B cell (primary cell): Measurements from ENCODE around the gene SMC1A. TPM values are rescaled to one million over a fixed set of nuclear protein-coding genes. Genes with fewer than 3 reads are reported as not detected.

Experiments used
- ATAC-seq: fragments of 200-7000 bp; cut with Tn5 transposase; one replicate; pipeline ENCODE4 v1.10.0; 2021; ENCODE audit warnings: low read depth, mild to moderate bottlenecking, moderate number of reproducible peaks, moderate library complexity
- CTCF ChIA-PET: fragments of 350-600 bp; sonication (Branson Sonifier 250); formaldehyde crosslinking; loops from one replicate; lab custom pipeline; 2021; ENCODE audit warnings: antibody characterized with exemption, inconsistent platforms; lab: Charles Lee
- POLR2A ChIA-PET: fragments of 350-600 bp; sonication (Branson Sonifier 250); formaldehyde crosslinking; loops from one replicate; lab custom pipeline; 2021; ENCODE audit warnings: antibody characterized with exemption; lab: Charles Lee
- DNase-seq: peaks from one replicate; pipeline ENCODE4 v3.0.0; 2013
- H2AFZ ChIP-seq: 2 replicates; pipeline ENCODE4 v1.6.1; 2012; ENCODE audit warnings: mild to moderate bottlenecking, low read depth, low read length; ENCODE audit not compliant: insufficient read depth, poor library complexity, severe bottlenecking
- H3K27ac ChIP-seq, 2 donors: 1 replicate in 1 of 2; 2 replicates in 1 of 2; pipeline ENCODE4 v1.5.1; 2012 to 2013; ENCODE audit warnings: low read length in 2 of 2, mild to moderate bottlenecking in 2 of 2, moderate library complexity in 1 of 2
- H3K27me3 ChIP-seq, 4 experiments: fragments of 200-600 bp in 1 of 4; sonication (generic) in 1 of 4; replicated peaks in 1 of 4; 1 replicate in 2 of 4; 2 replicates in 2 of 4; pipeline versions ENCODE4 v1.6.1 to v1.7.0; 2013 to 2016; ENCODE audit warnings: low read length in 3 of 4, mild to moderate bottlenecking in 2 of 4, mixed read lengths in 1 of 4, moderate library complexity in 1 of 4; ENCODE audit not compliant: insufficient read depth in 4 of 4, control insufficient read depth in 3 of 4; ENCODE audit errors: control extremely low read depth in 1 of 4
- H3K36me3 ChIP-seq, 2 experiments: replicated peaks in 1 of 2; 1 replicate in 1 of 2; 2 replicates in 1 of 2; pipeline versions ENCODE4 v1.6.1 to v1.7.1; 2013; ENCODE audit warnings: low read length in 1 of 2; ENCODE audit not compliant: insufficient read depth in 2 of 2, control insufficient read depth in 1 of 2; ENCODE audit errors: control extremely low read depth in 1 of 2, extremely low read depth in 1 of 2
- H3K4me1 ChIP-seq, 2 donors: fragments of 200-600 bp in 1 of 2; sonication (generic) in 1 of 2; 1 replicate in 1 of 2; 2 replicates in 1 of 2; pipeline versions ENCODE4 v1.5.1 to v1.6.1; 2013 to 2017; ENCODE audit warnings: low read length in 2 of 2; ENCODE audit not compliant: control insufficient read depth in 2 of 2, insufficient read depth in 2 of 2
- H3K4me2 ChIP-seq: replicated peaks from 2 replicates; pipeline ENCODE3; 2012; ENCODE audit warnings: mild to moderate bottlenecking, low read depth, low read length; ENCODE audit not compliant: poor library complexity, severe bottlenecking
- H3K4me3 ChIP-seq, 5 experiments: fragments of 200-600 bp in 1 of 5; sonication (generic) in 1 of 5; 1 replicate in 3 of 5; 2 replicates in 2 of 5; pipeline versions ENCODE4 v1.5.1 to v1.7.0; 2011 to 2016; ENCODE audit warnings: low read length in 4 of 5, mild to moderate bottlenecking in 4 of 5, low read depth in 2 of 5, control low read depth in 1 of 5, moderate library complexity in 1 of 5; ENCODE audit not compliant: insufficient read depth in 1 of 5; ENCODE audit errors: control extremely low read depth in 1 of 5, extremely low read depth in 1 of 5
- H3K79me2 ChIP-seq: fragments of 200-600 bp; sonication (generic); one replicate; pipeline ENCODE4 v1.6.0; 2016; ENCODE audit warnings: low read length; ENCODE audit not compliant: control insufficient read depth, insufficient read depth
- H3K9ac ChIP-seq: fragments of 200-600 bp; sonication (generic); 2 replicates; pipeline ENCODE4 v1.6.1; 2017; ENCODE audit warnings: mild to moderate bottlenecking, low read length, moderate library complexity
- H3K9me3 ChIP-seq, 3 donors: one replicate each; pipeline versions ENCODE4 v1.6.1 to v1.7.1; 2013; ENCODE audit warnings: low read length in 2 of 3; ENCODE audit not compliant: control insufficient read depth in 2 of 3, insufficient read depth in 1 of 3; ENCODE audit errors: control extremely low read depth in 1 of 3
- H4K20me1 ChIP-seq: 2 replicates; pipeline ENCODE4 v1.6.0; 2012; ENCODE audit warnings: mild to moderate bottlenecking, low read length; ENCODE audit not compliant: insufficient read depth, control insufficient read depth, poor library complexity, severe bottlenecking
- H3K27ac Mint-ChIP-seq: one replicate; pipeline ENCODE4 v1.8.0; 2021; ENCODE audit warnings: mixed read lengths
- H3K27me3 Mint-ChIP-seq: one replicate; pipeline ENCODE4 v1.8.0; 2021; ENCODE audit warnings: mixed read lengths
- H3K4me1 Mint-ChIP-seq: one replicate; pipeline ENCODE4 v1.8.0; 2021; ENCODE audit warnings: mixed read lengths
- H3K4me3 Mint-ChIP-seq: one replicate; pipeline ENCODE4 v1.8.0; 2021; ENCODE audit warnings: mixed read lengths
- H3K9me3 Mint-ChIP-seq: one replicate; pipeline ENCODE4 v1.8.0; 2022; ENCODE audit warnings: mixed read lengths; ENCODE audit not compliant: insufficient read depth
- EZH2 ChIP-seq: IDR thresholded peaks from 2 replicates; pipeline ENCODE4 v1.6.1; 2012; ENCODE audit warnings: borderline replicate concordance, low read depth, mild to moderate bottlenecking, moderate library complexity, low read length; ENCODE audit not compliant: insufficient read depth, poor library complexity, severe bottlenecking
- WGBS: methylation state at CpG from one replicate; pipeline ENCODE4 v1.1.5; 2013; ENCODE audit warnings: missing lambda C conversion rate; ENCODE audit not compliant: insufficient coverage; 5-methylcytosine and 5-hydroxymethylcytosine counted together
- intact Hi-C: fragments of 100-400 bp; cut with micrococcal nuclease; formaldehyde crosslinking; loops from one replicate; pipeline ENCODE4 v1.10.0; 2022
- polyA plus RNA-seq: library from polyadenylated mRNA; depleted of rRNA; stranded (reverse); fragments of >200 nt; gene quantifications from 2 replicates; pipeline ENCODE4 v1.2.3, GENCODE V29; 2012
- total RNA-seq, 2 donors: library from RNA; stranded (reverse); fragments of 120-200 nt in 1 of 2; gene quantifications; 1 replicate in 1 of 2; 2 replicates in 1 of 2; pipeline versions ENCODE4 v1.2.3 to v1.2.4, GENCODE V29; 2013 to 2022
- TF ChIP-seq, protein P1 (sequence below): fragments of 200-600 bp; IDR thresholded peaks from one replicate; pipeline ENCODE4 v1.8.0; 2022; ENCODE audit warnings: antibody characterized with exemption, mild to moderate bottlenecking

The SMC1A gene
- total and polyA plus RNA-seq, 2 donors (not counting 1 experiment from before 2014, with no cell fraction given): 17.3 to 67.6 TPM

- ChIA-PET POLR2A (no interaction called here), CTCF (interaction anchor here (1.3 kb wide), 1 partner anchor 19 kb away, joined by 5 read pairs; no protein-coding TSS in a partner anchor)
- H3K27me3 Mint-ChIP-seq: peaks cover 15% of the 10 kb centered on the region
- Histone ChIP-seq H2AFZ (no peak overlapping the region), H3K9me3 (no peaks in the 10 kb centered on the region), H3K27ac (no peak overlapping the region), H4K20me1 (no peaks in the 10 kb centered on the region), H3K4me3 (no peak overlapping the region), H3K4me1 (no peaks in the 10 kb centered on the region), H3K27me3 (peaks cover 0 to 2% (median 0%) of the 10 kb centered on the region in 4 experiments), H3K4me2 (no peak overlapping the region), H3K79me2 (no peaks in the 10 kb centered on the region), H3K36me3 (no peaks in the 10 kb centered on the region), H3K9ac (no peak overlapping the region)
- H3K4me3 Mint-ChIP-seq: no peak overlapping the region
- TF ChIP-seq EZH2: no peak
- TF ChIP-seq, protein P1, sequence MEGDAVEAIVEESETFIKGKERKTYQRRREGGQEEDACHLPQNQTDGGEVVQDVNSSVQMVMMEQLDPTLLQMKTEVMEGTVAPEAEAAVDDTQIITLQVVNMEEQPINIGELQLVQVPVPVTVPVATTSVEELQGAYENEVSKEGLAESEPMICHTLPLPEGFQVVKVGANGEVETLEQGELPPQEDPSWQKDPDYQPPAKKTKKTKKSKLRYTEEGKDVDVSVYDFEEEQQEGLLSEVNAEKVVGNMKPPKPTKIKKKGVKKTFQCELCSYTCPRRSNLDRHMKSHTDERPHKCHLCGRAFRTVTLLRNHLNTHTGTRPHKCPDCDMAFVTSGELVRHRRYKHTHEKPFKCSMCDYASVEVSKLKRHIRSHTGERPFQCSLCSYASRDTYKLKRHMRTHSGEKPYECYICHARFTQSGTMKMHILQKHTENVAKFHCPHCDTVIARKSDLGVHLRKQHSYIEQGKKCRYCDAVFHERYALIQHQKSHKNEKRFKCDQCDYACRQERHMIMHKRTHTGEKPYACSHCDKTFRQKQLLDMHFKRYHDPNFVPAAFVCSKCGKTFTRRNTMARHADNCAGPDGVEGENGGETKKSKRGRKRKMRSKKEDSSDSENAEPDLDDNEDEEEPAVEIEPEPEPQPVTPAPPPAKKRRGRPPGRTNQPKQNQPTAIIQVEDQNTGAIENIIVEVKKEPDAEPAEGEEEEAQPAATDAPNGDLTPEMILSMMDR: no peak
- DNase-seq (no peak), ATAC-seq (no peak)
- H3K9me3 Mint-ChIP-seq: no peaks in the 10 kb centered on the region
- H3K27ac Mint-ChIP-seq: no peak overlapping the region
- intact Hi-C loops: no loop called here
- no CpG with 5 or more reads among the region's 10 CpGs for WGBS
- H3K4me1 Mint-ChIP-seq: no peaks in the 10 kb centered on the region
Measured at GRCh38 chrX:53337101-53337500, 85.4 kb downstream of the SMC1A start.

DNA sequence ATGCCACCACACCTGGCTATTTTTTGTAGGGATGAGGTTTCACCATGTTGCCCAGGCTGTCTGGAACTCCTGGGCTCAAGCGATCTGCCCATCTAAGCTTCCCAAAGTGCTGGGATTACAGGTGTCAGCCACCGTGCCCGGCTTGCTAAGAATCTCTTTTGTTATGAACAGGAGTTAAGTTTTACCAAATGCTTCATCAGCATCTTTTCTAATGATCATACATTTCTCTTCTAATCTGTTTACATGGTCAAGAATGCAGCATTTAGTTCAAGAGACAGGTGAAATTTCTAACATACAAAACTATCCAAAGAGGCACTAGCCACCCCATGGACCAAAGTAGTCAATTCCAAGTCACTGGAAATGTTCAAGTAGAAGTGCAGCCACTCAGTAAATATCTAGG lies 88.6 kb downstream of the SMC1A start:
- H3K4me1 Mint-ChIP-seq: no peaks in the 10 kb centered on the region
- no peak overlapping the region for H3K27ac Mint-ChIP-seq
- WGBS: no CpG with 5 or more reads among the region's 3 CpGs
- ChIA-PET CTCF (no interaction called here), POLR2A (no interaction called here)
- DNase-seq (no peak), ATAC-seq (no peak)
- intact Hi-C loops: no loop called here
- no peak overlapping the region for H2AFZ ChIP-seq
- H3K27me3 ChIP-seq: peaks cover 0 to 2% (median 0%) of the 10 kb centered on the region in 4 experiments
- H3K9me3 Mint-ChIP-seq: no peaks in the 10 kb centered on the region
- TF ChIP-seq EZH2: no peak
- TF ChIP-seq, protein P1: no peak
- peaks cover 15% of the 10 kb centered on the region for H3K27me3 Mint-ChIP-seq
- no peak overlapping the region for H3K4me3 Mint-ChIP-seq
- no peak overlapping the region for H3K4me2 ChIP-seq
- no peak overlapping the region for H3K9ac ChIP-seq
- H4K20me1 ChIP-seq: no peaks in the 10 kb centered on the region
- H3K79me2 ChIP-seq: no peaks in the 10 kb centered on the region
- no peaks in the 10 kb centered on the region for H3K9me3 ChIP-seq
- H3K4me3 ChIP-seq: no peak overlapping the region
- H3K4me1 ChIP-seq: no peaks in the 10 kb centered on the region
- no peaks in the 10 kb centered on the region for H3K36me3 ChIP-seq
- H3K27ac ChIP-seq: no peak overlapping the region
